Activated naive CD4-positive, alpha-beta T cell treated with anti-CD3 and anti-CD28 coated beads, Interleukin-2, amount 50 U/mL, for 24 hours (primary cell): ENCODE results near the gene URB1.

Experiments
- H3K27ac Mint-ChIP-seq: one replicate; pipeline ENCODE4 v1.8.0; 2021; ENCODE audit warnings: mild to moderate bottlenecking, mixed read lengths
- H3K27me3 Mint-ChIP-seq: one replicate; pipeline ENCODE4 v1.8.0; 2021; ENCODE audit warnings: mixed read lengths
- H3K36me3 Mint-ChIP-seq: one replicate; pipeline ENCODE4 v1.8.0; 2021; ENCODE audit warnings: mixed read lengths
- H3K4me1 Mint-ChIP-seq: one replicate; pipeline ENCODE4 v1.8.0; 2021; ENCODE audit warnings: mixed read lengths
- H3K4me3 Mint-ChIP-seq: one replicate; pipeline ENCODE4 v1.8.0; 2021; ENCODE audit warnings: mild to moderate bottlenecking, mixed read lengths
- H3K9me3 Mint-ChIP-seq: one replicate; pipeline ENCODE4 v1.8.0; 2021; ENCODE audit warnings: mixed read lengths

Gene URB1

DNA sequence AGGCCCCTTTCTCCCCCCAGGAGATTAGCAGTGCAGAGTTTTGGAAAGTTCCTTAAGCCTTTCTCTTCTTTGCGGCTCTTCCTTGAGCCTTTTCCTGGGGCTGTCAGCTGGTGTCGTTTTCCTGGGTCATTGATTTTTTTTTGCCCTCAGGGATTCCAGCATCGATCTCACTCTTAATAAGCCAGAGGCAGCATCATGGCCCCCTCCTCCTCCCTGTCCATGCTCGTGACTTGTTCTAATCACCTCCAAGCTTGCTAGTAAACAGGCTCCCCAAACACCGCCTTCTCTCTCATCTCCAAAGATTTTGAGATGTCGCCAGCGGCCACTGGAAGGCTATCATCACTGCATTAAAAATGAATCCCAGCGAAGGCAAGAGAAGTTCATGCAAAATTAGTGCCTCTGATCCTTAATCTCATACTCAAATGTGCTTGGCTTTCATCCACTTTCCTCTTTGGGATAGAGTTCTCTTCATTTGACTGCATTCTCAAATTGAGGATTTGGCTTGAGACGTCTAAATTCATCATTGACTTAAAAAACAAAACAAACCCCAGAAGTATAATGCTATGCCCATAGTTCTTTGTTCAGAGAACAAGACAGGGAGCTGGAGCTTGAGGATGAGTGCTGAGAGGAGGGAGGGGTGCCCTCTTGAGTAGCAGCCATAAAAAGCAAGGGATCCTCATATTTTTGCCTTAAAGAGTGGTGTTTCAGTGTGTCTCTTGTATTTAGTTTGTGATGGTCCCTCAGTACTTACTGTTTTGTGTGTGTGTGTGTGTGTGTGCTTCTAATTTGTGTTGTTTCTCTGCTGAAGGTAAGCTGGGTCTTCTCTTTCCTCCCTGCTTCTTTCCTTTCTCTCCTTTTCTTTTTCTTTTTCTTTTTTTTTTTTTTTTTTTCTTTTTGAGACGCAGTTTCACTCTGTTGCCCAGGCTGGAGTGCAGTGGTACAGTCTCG is 22.9 kb upstream of the URB1 start:
- peaks cover 32% of the 10 kb centered on the region for H3K4me1 Mint-ChIP-seq
- H3K4me3 Mint-ChIP-seq = no peak overlapping the region
- H3K27ac Mint-ChIP-seq = no peak overlapping the region
- H3K9me3 Mint-ChIP-seq = no peaks in the 10 kb centered on the region
- H3K27me3 Mint-ChIP-seq = no peaks in the 10 kb centered on the region
- no peaks in the 10 kb centered on the region for H3K36me3 Mint-ChIP-seq

DNA sequence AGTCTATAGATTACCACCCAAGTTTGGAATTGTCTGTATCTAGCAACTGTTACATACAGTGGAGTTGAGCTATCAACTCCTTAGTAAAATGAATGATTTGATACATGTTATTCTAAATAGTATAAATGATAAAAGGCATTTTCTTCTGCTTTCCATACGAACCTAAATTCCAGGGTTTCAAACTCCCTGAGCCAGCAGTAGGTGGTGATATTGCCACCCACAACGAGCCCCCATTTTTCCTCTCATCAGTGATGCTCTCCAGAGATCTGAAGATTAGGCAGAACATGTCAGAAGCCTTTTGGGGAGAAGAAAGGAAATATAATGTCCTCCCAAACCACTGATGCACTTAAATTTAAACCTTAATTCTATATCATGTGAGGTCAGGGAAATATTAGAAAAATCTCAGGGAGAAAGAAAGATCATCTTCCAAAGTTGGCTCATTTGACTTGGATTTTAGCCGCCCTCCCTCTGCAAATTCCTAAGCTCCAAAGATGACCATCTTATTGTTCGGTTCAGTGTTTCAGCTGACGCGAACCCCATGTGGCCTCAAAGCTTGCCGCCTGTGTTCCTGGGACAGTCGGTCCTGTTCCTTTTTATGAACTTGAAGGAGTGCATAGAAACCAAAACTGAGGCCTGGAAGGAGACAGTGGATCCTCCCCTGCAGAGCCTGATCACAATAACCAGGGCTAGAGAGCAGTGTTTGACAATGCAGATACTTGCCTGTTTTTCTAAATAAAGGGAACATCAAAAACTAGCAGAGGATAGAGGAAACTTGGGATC is 22.0 kb upstream of the URB1 start:
- Mint-ChIP-seq H3K4me1 (peaks cover 38% of the 10 kb centered on the region), H3K27me3 (no peaks in the 10 kb centered on the region), H3K9me3 (no peaks in the 10 kb centered on the region), H3K36me3 (no peaks in the 10 kb centered on the region), H3K27ac (no peak overlapping the region), H3K4me3 (no peak overlapping the region)

DNA sequence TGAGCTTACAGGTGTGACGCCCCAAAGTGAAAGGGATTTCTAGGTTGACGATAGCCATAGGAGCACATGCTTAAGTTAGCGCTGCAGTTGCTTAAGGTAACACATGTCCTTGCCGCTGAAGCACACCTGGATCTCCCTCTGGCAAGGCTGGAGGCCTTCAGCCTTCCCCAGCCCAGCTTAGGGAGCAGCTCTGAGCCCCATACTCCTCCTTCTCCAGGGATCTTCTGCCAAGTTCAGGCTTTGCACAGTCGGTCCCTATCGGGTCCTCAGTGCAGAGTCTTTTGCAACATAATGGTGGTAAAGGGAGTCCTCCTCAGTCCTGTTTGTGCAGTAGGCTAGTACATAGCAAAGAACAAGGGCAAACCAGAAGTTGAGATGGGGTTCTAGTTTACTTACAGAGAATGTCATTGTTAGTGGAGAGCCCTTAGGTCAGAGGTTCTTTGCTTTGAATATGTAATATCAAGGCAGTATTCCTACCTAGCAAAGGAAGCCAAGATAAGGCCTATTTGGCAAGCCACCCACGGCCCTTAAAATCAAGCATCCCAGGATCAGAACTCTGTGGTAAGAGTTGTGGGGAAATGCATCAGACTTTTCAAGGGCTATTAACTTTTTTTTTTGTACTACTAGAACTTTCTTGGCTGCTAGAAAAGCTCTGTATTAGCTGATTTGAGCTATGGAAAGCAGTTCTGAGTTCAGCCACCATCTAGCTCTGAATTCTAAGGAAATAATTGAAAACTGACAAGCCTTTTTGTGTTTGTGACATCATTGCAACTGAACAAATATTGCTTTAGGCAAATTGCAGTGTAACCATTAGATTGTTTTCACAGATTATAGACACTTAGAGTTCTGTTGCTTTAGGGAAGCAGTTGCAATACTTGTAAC is 21.1 kb upstream of the URB1 start:
- Mint-ChIP-seq H3K9me3 (no peaks in the 10 kb centered on the region), H3K27me3 (no peaks in the 10 kb centered on the region), H3K4me1 (peaks cover 38% of the 10 kb centered on the region), H3K36me3 (no peaks in the 10 kb centered on the region), H3K27ac (peak overlapping the region; percentile 76), H3K4me3 (peak overlapping the region; percentile 92)

DNA sequence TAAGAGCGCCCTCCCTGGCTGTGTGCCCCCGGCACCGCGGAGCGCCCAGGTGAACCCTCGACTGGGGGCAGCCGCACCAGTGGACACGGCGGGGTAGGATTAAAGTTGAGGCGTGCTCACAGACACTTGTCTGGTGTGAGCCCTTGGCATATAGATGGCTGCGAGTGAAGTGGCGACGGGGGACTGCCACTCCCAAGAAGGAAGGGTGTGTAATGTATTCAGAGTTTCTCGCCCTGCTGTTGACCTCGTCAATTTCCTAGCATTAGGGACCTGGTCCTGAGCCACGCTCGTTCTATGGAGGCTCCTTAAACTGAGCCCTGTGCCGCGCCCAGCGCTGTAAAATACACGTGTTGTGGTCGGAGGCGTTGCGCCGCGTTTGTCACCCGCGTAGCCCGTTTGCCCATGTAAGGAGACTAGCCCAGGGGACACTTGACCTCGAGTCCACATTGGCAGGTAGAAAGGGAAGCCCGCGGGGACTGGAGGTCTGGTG is 20.2 kb upstream of the URB1 start:
- Mint-ChIP-seq H3K4me3 (peak overlapping the region; percentile 92), H3K4me1 (peaks cover 38% of the 10 kb centered on the region)

DNA sequence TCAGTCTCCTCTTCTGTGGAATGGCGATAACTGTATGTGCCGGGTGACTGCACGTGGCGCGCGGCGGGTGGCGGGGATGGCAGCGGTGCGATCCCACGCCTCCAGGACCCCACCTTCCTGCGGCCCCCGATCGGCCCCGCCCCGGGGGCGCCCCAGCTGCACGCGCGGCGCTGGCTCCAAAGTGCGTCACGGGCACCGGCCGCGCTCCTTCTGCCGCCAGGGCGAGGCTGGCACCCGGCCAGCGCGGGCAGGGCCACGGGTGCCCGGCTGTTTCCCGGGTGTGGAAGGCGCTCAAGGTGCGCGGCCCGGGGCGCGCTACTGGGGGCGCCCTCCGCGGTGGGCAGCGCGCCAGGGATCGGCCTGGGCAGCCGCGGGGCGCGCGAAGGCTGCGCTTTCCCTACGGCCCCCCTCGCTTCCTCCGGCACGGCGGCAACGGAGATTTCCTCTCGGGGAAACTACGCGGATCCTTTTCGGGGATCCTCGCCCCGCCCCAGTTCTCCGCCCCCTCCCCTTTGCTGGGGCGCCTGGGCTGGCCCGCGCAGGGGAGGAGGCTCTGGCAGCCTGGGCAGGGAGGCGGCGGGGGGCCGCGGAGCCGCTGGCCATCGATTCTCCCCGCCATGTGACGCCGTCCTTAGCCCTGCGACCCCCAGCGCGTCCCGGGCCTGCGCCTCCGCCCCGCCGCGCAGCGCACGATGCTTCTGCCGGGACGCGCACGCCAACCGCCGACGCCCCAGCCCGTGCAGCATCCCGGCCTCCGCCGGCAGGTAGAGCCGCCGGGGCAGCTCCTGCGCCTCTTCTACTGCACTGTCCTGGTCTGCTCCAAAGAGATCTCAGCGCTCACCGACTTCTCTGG is 19.6 kb upstream of the URB1 start, which contains the start of gene EVA1C:
TSS of gene EVA1C (plus strand) at position 545 of the 853 bp plus-strand sequence. CDS start at position 693, 148 bp downstream.
- Mint-ChIP-seq H3K9me3 (no peaks in the 10 kb centered on the region), H3K27me3 (no peaks in the 10 kb centered on the region), H3K4me3 (peak within 1 kb of the TSS; percentile 96), H3K4me1 (peaks cover 38% of the 10 kb centered on the region), H3K27ac (peak within 1 kb of the TSS; percentile 96), H3K36me3 (no peaks in the 10 kb centered on the region)

More for the DNA sequence above, 20.2 kb upstream of the URB1 start:
- H3K27me3 Mint-ChIP-seq = no peaks in the 10 kb centered on the region
- peak overlapping the region; percentile 59 for H3K27ac Mint-ChIP-seq
- H3K36me3 Mint-ChIP-seq = no peaks in the 10 kb centered on the region
- H3K9me3 Mint-ChIP-seq = no peaks in the 10 kb centered on the region

DNA sequence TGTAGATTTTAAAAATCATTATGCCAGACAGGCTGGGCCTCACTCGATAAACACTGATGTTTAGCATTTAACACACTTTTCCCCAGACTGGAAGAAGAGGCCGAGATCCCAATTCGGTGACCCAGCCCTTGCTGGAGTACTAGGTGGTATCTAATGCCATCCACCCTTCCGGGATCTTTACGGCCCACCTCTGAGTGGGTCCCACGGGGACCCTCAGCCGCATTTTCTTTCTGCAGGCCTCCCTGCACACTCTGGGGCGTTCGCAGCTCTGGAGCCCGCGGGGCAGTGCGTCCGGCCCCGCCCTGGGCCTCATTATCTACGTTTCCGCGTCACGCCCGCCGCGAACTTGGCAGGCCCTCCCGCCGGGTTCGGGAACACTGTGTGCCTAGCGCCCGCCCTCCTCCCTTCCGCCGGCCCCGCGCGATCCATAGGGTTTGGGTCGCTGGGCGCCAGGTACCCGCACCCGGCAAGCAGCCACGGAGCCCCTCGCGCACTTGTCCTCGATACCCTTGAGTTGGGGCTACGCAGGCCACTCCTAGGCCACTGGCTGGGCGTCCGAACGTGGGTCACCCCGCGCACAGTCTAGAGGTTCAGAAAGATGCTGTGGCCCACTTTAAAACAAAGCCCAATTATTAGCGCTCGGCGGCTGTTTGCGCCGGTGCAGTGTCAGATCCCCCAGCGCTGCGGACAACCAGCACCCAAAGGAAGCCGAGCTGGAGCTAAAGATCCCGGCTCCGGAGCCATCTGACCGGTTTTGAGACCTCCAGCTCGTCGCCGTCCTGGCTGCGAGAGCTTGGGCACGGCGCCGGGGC is 18.7 kb upstream of the URB1 start:
- H3K27ac Mint-ChIP-seq = peak overlapping the region; percentile 96
- H3K4me1 Mint-ChIP-seq = peaks cover 38% of the 10 kb centered on the region

DNA sequence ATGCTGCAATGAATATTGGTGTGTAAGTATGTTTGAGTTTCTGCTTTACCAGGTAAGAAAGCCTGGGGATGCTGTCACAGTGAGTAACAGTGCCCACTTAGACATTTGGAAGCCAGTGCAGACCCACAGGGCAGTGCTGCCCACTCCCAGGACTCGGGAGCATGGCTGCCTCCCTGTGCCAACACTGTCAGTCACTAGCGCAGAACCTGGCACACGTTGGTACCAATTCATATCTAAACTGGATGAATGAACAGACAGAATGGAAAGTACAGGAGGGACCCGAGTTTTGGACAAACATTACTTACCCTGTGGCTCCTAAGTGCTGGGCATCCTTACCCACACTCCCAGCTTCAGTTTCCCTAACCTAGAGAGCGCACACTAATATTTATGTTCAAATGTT is 18.1 kb upstream of the URB1 start:
- Mint-ChIP-seq H3K9me3 (no peaks in the 10 kb centered on the region), H3K36me3 (no peaks in the 10 kb centered on the region), H3K4me1 (peaks cover 37% of the 10 kb centered on the region), H3K27me3 (no peaks in the 10 kb centered on the region), H3K27ac (peak overlapping the region; percentile 93), H3K4me3 (peak overlapping the region; percentile 96)

More for the DNA sequence above, 18.7 kb upstream of the URB1 start:
- Mint-ChIP-seq H3K9me3 (no peaks in the 10 kb centered on the region), H3K4me3 (peak overlapping the region; percentile 96), H3K27me3 (no peaks in the 10 kb centered on the region), H3K36me3 (no peaks in the 10 kb centered on the region)

DNA sequence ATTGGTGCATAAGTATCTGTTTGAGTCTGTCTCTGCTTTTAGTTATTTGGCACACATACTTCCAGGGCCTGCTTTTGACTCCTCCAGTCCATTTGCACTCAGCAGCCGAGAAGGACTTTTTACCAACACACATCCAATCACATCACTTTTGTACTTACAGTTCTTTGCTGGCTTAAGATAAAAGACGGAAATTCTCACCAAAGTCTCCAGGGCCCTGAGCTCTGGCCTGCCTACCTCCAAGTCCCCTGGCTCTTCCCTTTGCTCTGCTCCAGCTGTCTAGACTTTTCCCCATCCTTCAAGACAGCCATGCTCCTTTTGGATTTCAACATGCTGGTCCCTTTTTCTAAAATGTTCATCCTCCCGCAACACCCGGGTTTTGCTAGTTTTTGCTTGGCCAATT is 17.5 kb upstream of the URB1 start:
- Mint-ChIP-seq H3K27me3 (no peaks in the 10 kb centered on the region), H3K4me1 (peaks cover 31% of the 10 kb centered on the region), H3K36me3 (no peaks in the 10 kb centered on the region), H3K4me3 (no peak overlapping the region), H3K27ac (peak overlapping the region; percentile 93), H3K9me3 (no peaks in the 10 kb centered on the region)

DNA sequence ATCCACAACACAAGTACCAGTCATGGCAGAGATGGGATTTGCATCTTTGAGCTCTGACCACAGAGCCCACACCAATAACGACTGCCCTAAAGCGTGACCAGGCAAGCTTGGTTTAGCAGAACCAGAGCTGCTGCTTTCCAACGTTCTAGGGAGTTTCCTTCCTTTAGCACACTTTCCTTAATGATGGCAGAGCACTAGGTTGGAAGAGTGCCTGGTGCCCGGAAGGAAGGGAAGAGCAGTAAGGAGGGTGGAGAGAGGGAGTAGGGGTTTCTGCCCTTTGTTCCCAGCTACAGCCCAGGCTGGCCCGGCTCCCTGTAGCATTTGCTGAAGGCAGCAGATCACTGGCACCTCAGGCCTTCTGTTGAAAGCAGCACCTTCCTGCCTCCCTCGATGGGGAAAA is 13.6 kb upstream of the URB1 start:
- Mint-ChIP-seq H3K4me3 (no peak overlapping the region), H3K9me3 (no peaks in the 10 kb centered on the region), H3K36me3 (no peaks in the 10 kb centered on the region), H3K27me3 (no peaks in the 10 kb centered on the region), H3K4me1 (peaks cover 11% of the 10 kb centered on the region), H3K27ac (no peak overlapping the region)

DNA sequence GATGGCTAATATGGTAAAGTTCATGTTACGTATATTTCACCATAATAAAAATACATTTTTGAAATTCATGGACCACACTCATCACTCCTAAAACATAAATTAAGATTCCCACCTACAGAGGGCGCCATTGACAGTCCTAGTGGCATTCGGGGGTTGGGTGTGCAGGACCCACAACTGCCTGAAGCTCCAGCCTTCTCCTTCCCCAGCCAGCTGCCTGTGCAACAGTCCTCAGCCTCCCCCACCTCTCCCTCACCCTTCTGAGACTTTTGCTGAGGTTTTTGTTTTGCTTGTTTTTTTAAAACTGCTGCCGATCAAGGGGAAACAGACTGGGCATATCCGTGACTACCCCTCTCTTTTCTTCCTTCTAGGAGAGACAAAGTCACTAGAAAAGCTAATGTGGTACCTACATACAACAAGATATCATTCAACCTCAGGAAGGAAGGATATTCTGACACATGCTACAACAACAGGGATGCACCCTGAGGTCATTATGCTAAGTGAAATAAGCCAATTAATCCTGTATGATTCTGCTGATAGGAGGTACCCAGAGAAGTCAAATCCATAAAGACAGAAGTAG is 10.5 kb upstream of the URB1 start:
- H3K9me3 Mint-ChIP-seq = no peaks in the 10 kb centered on the region
- H3K27ac Mint-ChIP-seq = no peak overlapping the region

DNA sequence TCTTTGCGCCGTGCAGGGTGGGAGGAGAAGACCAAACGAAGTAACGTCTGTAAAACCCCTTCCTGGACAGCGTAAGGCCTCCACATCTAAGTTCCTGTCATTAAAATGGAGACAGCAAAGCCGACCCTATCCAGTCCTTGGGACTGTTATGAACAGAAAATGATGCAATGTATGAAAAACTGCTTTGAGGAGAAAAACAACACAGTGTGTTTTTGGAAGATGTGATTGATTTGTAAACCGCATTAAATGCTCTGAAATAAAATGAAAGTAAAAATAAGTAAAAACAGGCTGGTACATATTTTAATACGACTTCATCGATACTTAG is 827 bp upstream of the URB1 start:
- Mint-ChIP-seq H3K27ac (peak overlapping the region; percentile 65), H3K4me3 (peak overlapping the region; percentile 92), H3K4me1 (peaks cover 35% of the 10 kb centered on the region), H3K36me3 (peaks cover 14% of the 10 kb centered on the region), H3K9me3 (no peaks in the 10 kb centered on the region), H3K27me3 (peaks cover 7% of the 10 kb centered on the region)

More for the DNA sequence above, 10.5 kb upstream of the URB1 start:
- Mint-ChIP-seq H3K4me3 (no peak overlapping the region), H3K36me3 (no peaks in the 10 kb centered on the region), H3K4me1 (no peaks in the 10 kb centered on the region), H3K27me3 (peaks cover 4% of the 10 kb centered on the region)

DNA sequence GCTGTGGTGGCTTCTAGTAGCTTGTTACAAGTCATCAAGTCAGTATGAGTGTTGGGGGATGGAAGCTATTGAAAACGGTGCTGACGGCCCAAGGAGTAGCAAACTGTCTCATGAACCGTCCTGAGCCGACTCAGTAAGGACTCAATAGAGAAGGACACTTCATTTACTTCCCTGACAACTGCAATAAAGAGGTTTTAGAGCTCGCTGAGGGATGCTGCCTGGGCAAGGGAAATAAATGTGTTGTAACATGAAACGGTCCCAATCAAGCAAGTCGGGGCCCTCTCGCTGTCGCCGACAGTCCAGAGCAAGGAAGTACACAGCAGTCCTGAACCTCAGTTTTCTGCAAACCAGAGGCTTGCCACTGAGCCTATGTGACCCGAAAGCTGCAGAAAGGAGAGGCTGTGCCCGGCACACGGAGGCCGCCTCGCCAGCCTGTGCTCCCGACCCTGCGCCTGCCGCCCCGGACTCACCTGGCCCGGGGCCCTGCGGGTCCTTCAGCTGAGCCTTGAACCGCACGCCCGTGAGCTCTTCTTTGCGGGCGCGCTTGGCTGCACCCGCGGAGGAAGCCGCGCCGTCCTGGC is 423 bp downstream of the URB1 start:
- H3K27ac Mint-ChIP-seq = no peak overlapping the region
- H3K36me3 Mint-ChIP-seq = peaks cover 17% of the 10 kb centered on the region
- H3K4me1 Mint-ChIP-seq = peaks cover 44% of the 10 kb centered on the region
- peak overlapping the region; percentile 92 for H3K4me3 Mint-ChIP-seq
- no peaks in the 10 kb centered on the region for H3K9me3 Mint-ChIP-seq
- H3K27me3 Mint-ChIP-seq = peaks cover 5% of the 10 kb centered on the region

DNA sequence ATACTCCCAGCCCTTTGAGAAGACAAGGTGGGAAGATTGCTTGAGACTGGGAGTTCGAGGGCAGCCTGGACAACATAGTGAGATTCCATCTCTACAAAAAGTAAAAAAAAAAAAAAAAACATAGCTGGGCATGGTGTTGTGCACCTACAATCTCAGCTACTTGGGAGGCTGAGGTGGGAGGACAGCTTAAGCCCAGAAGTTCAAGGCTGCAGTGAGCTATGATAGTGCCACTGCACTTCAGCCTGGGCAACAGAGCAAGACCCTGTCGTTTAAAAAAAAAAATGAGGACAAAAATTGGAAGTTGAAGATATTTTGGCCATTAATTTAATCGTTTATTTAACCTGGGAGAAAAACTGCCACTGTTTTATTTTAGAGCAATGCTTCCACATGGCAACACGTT is 1.1 kb downstream of the URB1 start:
- H3K27ac Mint-ChIP-seq = peak overlapping the region; percentile 68
- H3K9me3 Mint-ChIP-seq = no peaks in the 10 kb centered on the region
- H3K4me1 Mint-ChIP-seq = peaks cover 50% of the 10 kb centered on the region
- peaks cover 4% of the 10 kb centered on the region for H3K27me3 Mint-ChIP-seq
- H3K36me3 Mint-ChIP-seq = peaks cover 17% of the 10 kb centered on the region
- H3K4me3 Mint-ChIP-seq = peak overlapping the region; percentile 92
